ENCODE measurements around the gene ARHGAP23.
"Not testable (repeated sequence)": the region's sequence is repeated elsewhere in the genome, so short reads cannot be mapped to it uniquely, and the experiment has no call there.

Gene ARHGAP23

DNA sequence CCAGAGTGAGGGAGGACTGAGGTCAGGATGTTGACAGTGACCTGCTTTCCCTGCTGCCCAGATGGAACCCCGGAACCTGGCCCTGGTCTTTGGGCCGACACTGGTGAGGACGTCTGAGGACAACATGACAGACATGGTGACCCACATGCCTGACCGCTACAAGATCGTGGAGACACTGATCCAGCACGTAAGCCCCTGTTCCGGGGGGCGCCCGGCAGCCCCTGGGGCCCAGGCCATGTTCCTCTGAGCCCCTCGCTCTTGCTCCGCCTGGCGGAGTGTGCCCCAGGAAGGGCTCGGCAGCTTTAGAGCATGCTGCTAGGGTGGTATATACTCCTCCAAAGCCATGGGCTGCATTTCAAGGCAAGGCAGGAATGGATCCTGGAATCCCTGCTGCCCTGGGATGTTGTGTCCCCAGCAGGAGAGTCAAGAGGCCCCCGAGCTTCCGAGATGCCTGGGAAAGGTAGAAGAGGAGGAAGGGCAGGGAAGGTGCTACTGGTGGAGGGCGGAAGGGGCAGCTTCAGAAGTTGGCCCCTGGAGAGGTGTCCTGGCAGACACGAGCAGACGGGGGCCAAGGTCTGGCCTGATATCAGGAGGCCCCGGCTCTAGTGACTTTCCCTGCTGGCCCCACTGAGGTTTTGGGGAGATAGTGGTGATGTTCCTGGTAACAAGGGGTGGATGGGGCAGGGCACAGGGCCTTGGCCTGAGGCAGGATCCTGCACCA is 63.2 kb downstream of the ARHGAP23 start:
- H3K9me3 ChIP-seq (ENCODE audit: insufficient read depth, low read length, severe bottlenecking); DNase-seq; H2AFZ ChIP-seq (ENCODE audit: low read depth, low read length); H3K79me2 ChIP-seq (ENCODE audit: insufficient read depth, low read length); H3K4me3 ChIP-seq (ENCODE audit: low read depth in 1 of 2, low read length in 2 of 2); H3K27ac ChIP-seq (ENCODE audit: low read length); H3K9ac ChIP-seq (ENCODE audit: low read depth, low read length); ATAC-seq (ENCODE audit: insufficient read depth, low read depth); H3K27me3 ChIP-seq (ENCODE audit: insufficient read depth, low read length, poor library complexity); H3K4me1 ChIP-seq (ENCODE audit: insufficient read depth, low read length); H4K20me1 ChIP-seq (ENCODE audit: insufficient read depth, low read length); H3K4me2 ChIP-seq (ENCODE audit: insufficient read depth, low read length): not testable (repeated sequence)
- peaks cover 67% of the 10 kb centered on the region for H3K36me3 ChIP-seq (ENCODE audit: insufficient read depth, low read length)

GRCh38 chr17:38492067-38493040 is 64.1 kb downstream of the ARHGAP23 start:
- not testable (repeated sequence) for H3K4me2 ChIP-seq (ENCODE audit: insufficient read depth, low read length); H3K79me2 ChIP-seq (ENCODE audit: insufficient read depth, low read length); H3K9me3 ChIP-seq (ENCODE audit: insufficient read depth, low read length, severe bottlenecking); H3K4me1 ChIP-seq (ENCODE audit: insufficient read depth, low read length); H2AFZ ChIP-seq (ENCODE audit: low read depth, low read length); H4K20me1 ChIP-seq (ENCODE audit: insufficient read depth, low read length); H3K27ac ChIP-seq (ENCODE audit: low read length); H3K9ac ChIP-seq (ENCODE audit: low read depth, low read length); H3K4me3 ChIP-seq (ENCODE audit: low read depth in 1 of 2, low read length in 2 of 2); H3K27me3 ChIP-seq (ENCODE audit: insufficient read depth, low read length, poor library complexity)
- DNase-seq = peak; percentile 93
- peak; percentile 71 for TF ChIP-seq CTCF (IDR thresholded peaks at IDR 0.05; ENCODE audit: borderline replicate concordance, extremely low read depth, low read length, poor library complexity, severe bottlenecking)
- peaks cover 62% of the 10 kb centered on the region for H3K36me3 ChIP-seq (ENCODE audit: insufficient read depth, low read length)
- peak; percentile 88 for ATAC-seq (ENCODE audit: insufficient read depth, low read depth)

- not testable (repeated sequence) for H3K4me3 ChIP-seq (ENCODE audit: low read depth in 1 of 2, low read length in 2 of 2); H4K20me1 ChIP-seq (ENCODE audit: insufficient read depth, low read length); H3K4me2 ChIP-seq (ENCODE audit: insufficient read depth, low read length); H3K27ac ChIP-seq (ENCODE audit: low read length); H3K79me2 ChIP-seq (ENCODE audit: insufficient read depth, low read length); H2AFZ ChIP-seq (ENCODE audit: low read depth, low read length); H3K9me3 ChIP-seq (ENCODE audit: insufficient read depth, low read length, severe bottlenecking); H3K27me3 ChIP-seq (ENCODE audit: insufficient read depth, low read length, poor library complexity); DNase-seq; H3K4me1 ChIP-seq (ENCODE audit: insufficient read depth, low read length); ATAC-seq (ENCODE audit: insufficient read depth, low read depth); H3K9ac ChIP-seq (ENCODE audit: low read depth, low read length)
- peaks cover 75% of the 10 kb centered on the region for H3K36me3 ChIP-seq (ENCODE audit: insufficient read depth, low read length)
Observed at GRCh38 chr17:38494152-38494551, 65.9 kb downstream of the ARHGAP23 start.

GRCh38 chr17:38497656-38498055 is 69.4 kb downstream of the ARHGAP23 start:
- H3K79me2 ChIP-seq (ENCODE audit: insufficient read depth, low read length); H3K27me3 ChIP-seq (ENCODE audit: insufficient read depth, low read length, poor library complexity); H3K9me3 ChIP-seq (ENCODE audit: insufficient read depth, low read length, severe bottlenecking); H3K4me1 ChIP-seq (ENCODE audit: insufficient read depth, low read length); DNase-seq; H3K4me3 ChIP-seq (ENCODE audit: low read depth in 1 of 2, low read length in 2 of 2); H3K9ac ChIP-seq (ENCODE audit: low read depth, low read length); H4K20me1 ChIP-seq (ENCODE audit: insufficient read depth, low read length); ATAC-seq (ENCODE audit: insufficient read depth, low read depth); H2AFZ ChIP-seq (ENCODE audit: low read depth, low read length); H3K27ac ChIP-seq (ENCODE audit: low read length); H3K4me2 ChIP-seq (ENCODE audit: insufficient read depth, low read length): not testable (repeated sequence)
- H3K36me3 ChIP-seq (ENCODE audit: insufficient read depth, low read length) = peaks cover 63% of the 10 kb centered on the region

DNA sequence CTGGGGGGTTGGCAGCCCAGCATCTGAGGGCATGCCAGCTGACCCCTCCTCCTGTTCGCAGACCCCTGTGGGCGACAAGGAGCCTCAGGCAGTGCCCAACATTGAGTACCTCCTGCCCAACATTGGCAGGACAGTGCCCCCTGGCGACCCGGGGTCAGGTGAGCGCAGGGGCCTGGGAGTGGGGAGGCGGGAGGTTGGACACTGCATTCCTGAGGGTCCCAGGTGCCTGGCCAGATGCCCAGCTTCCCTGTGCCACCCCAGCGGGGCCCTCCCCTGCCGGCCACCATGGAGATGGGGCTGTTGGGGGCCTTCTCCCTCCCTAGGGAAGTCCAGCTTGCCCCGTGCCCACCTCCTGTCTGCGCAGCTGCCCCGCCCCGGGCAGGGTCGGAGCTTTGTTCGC is 70.1 kb downstream of the ARHGAP23 start:
- no peak for TF ChIP-seq CTCF (IDR thresholded peaks at IDR 0.05; ENCODE audit: borderline replicate concordance, extremely low read depth, low read length, poor library complexity, severe bottlenecking)
- TF ChIP-seq EZH2 (IDR thresholded peaks at IDR 0.05; ENCODE audit: borderline replicate concordance, low read depth, low read length, severe bottlenecking) = no peak
- H3K27ac ChIP-seq (ENCODE audit: low read length) = no peak overlapping the region
- DNase-seq = no peak

DNA sequence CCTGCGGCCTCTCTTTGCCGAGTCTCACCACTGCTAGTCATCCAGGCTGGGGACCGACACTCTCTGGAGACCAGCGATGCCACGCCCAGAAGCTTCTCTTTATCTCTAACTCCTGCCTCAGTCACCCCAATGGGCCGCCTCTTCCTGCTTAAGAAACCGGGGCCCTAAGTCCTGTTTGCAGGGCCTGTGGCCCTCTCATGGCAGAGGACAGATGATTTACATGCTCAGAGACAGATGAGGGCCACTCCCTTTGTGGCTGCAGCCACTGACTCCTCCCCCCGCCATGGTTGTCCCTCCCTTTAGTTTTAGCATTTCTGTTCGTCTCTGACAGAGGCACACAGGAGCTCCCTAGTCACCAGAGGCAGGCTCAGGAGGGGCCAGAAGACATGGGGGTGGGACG is 71.0 kb downstream of the ARHGAP23 start:
- not testable (repeated sequence) for H4K20me1 ChIP-seq (ENCODE audit: insufficient read depth, low read length); H3K79me2 ChIP-seq (ENCODE audit: insufficient read depth, low read length); H3K27me3 ChIP-seq (ENCODE audit: insufficient read depth, low read length, poor library complexity); H3K4me2 ChIP-seq (ENCODE audit: insufficient read depth, low read length); DNase-seq; H2AFZ ChIP-seq (ENCODE audit: low read depth, low read length); H3K9ac ChIP-seq (ENCODE audit: low read depth, low read length); H3K27ac ChIP-seq (ENCODE audit: low read length); H3K9me3 ChIP-seq (ENCODE audit: insufficient read depth, low read length, severe bottlenecking); H3K4me1 ChIP-seq (ENCODE audit: insufficient read depth, low read length); ATAC-seq (ENCODE audit: insufficient read depth, low read depth); H3K4me3 ChIP-seq (ENCODE audit: low read depth in 1 of 2, low read length in 2 of 2)
- H3K36me3 ChIP-seq (ENCODE audit: insufficient read depth, low read length) = peaks cover 59% of the 10 kb centered on the region

More for the DNA sequence above, 70.1 kb downstream of the ARHGAP23 start:
- no peak overlapping the region for H2AFZ ChIP-seq (ENCODE audit: low read depth, low read length)
- ATAC-seq (ENCODE audit: insufficient read depth, low read depth) = no peak
- H3K9me3 ChIP-seq (ENCODE audit: insufficient read depth, low read length, severe bottlenecking) = no peaks in the 10 kb centered on the region
- no peak overlapping the region for H3K9ac ChIP-seq (ENCODE audit: low read depth, low read length)
- peaks cover 61% of the 10 kb centered on the region for H3K36me3 ChIP-seq (ENCODE audit: insufficient read depth, low read length)
- H3K27me3 ChIP-seq (ENCODE audit: insufficient read depth, low read length, poor library complexity) = no peaks in the 10 kb centered on the region
- H3K4me3 ChIP-seq (ENCODE audit: low read depth in 1 of 2, low read length in 2 of 2) = no peak overlapping the region
- H3K4me2 ChIP-seq (ENCODE audit: insufficient read depth, low read length) = no peak overlapping the region
- no peaks in the 10 kb centered on the region for H3K79me2 ChIP-seq (ENCODE audit: insufficient read depth, low read length)
- no peaks in the 10 kb centered on the region for H3K4me1 ChIP-seq (ENCODE audit: insufficient read depth, low read length)
- no peaks in the 10 kb centered on the region for H4K20me1 ChIP-seq (ENCODE audit: insufficient read depth, low read length)

Measured in DND-41 (cell line).